ENCODE results near the gene MED14. TPM values are rescaled to one million over a fixed set of nuclear protein-coding genes. Genes with fewer than 3 reads are reported as not detected.

Gene MED14
- total and polyA plus RNA-seq, 2 of the 8 experiments (the other 6 are each of a cell fraction or from before 2014, with no cell fraction given): 79.7 to 117 TPM

GRCh38 chrX:40700640-40701342, 34.6 kb downstream of the MED14 start (continued):
- TF ChIP-seq HDAC2 (IDR thresholded peaks at IDR 0.05; ENCODE audit: borderline replicate concordance in 1 of 2, low read depth in 2 of 2, low read length in 2 of 2) (no peak), RNF2 (IDR thresholded peaks at IDR 0.05; ENCODE audit: borderline replicate concordance, low read depth, low read length, missing control alignments, poor library complexity, severe bottlenecking) (no peak), RFX5 (IDR thresholded peaks at IDR 0.05; ENCODE audit: borderline replicate concordance, low read depth, low read length) (no peak), KDM5A (IDR thresholded peaks at IDR 0.05; ENCODE audit: low read length) (no peak), NANOG (IDR thresholded peaks at IDR 0.05; ENCODE audit: insufficient read depth, low read depth, low read length, poor library complexity, severe bottlenecking) (no peak), SP1 (IDR thresholded peaks at IDR 0.05; ENCODE audit: low read depth, low read length) (no peak), CHD2 (IDR thresholded peaks at IDR 0.05; ENCODE audit: low read length) (no peak), JUND (IDR thresholded peaks at IDR 0.05; ENCODE audit: low read length) (no peak), SIX5 (IDR thresholded peaks at IDR 0.05; ENCODE audit: low read depth, low read length) (no peak), EZH2 (IDR thresholded peaks at IDR 0.05; ENCODE audit: low read depth, low read length, severe bottlenecking) (no peak)
